ENCODE data around the gene ADSL.

DNA sequence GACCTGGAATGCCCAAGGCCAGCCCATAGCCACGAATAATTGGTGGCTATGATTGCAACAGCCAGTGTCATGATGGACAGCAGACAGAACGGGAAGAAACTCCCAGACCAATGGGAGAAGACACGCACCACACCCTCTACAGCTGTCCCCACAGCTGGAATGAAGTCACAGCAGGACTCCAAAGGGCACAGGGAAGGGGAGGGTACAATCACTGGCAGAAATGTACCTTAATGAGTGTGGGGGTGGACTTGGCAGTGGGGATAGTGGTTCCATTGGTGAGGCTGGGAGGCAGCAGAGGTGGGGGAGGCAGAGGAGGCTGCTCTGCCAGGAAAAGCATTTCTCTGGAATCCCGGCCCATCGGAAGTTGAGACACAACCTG, 77.0 kb downstream of the ADSL start:
- TF ChIP-seq, protein P1, sequence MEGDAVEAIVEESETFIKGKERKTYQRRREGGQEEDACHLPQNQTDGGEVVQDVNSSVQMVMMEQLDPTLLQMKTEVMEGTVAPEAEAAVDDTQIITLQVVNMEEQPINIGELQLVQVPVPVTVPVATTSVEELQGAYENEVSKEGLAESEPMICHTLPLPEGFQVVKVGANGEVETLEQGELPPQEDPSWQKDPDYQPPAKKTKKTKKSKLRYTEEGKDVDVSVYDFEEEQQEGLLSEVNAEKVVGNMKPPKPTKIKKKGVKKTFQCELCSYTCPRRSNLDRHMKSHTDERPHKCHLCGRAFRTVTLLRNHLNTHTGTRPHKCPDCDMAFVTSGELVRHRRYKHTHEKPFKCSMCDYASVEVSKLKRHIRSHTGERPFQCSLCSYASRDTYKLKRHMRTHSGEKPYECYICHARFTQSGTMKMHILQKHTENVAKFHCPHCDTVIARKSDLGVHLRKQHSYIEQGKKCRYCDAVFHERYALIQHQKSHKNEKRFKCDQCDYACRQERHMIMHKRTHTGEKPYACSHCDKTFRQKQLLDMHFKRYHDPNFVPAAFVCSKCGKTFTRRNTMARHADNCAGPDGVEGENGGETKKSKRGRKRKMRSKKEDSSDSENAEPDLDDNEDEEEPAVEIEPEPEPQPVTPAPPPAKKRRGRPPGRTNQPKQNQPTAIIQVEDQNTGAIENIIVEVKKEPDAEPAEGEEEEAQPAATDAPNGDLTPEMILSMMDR (IDR thresholded peaks at IDR 0.05; ENCODE audit: insufficient read depth, low read depth, low read length) = no peak
- TF ChIP-seq EZH2 (IDR thresholded peaks at IDR 0.05; ENCODE audit: insufficient read depth, low read length) = no peak

Data from astrocyte (in vitro differentiated cells and primary cell).